ENCODE measurements around the gene TSPAN12. TPM values are rescaled to one million over a fixed set of nuclear protein-coding genes. Genes with fewer than 3 reads are reported as not detected.
A peak's percentile ranks its signal among the peaks of the same experiment; 100 is the strongest.

Gene TSPAN12
- total RNA-seq, 1 experiment from 2014 or later = 8.7 TPM

DNA sequence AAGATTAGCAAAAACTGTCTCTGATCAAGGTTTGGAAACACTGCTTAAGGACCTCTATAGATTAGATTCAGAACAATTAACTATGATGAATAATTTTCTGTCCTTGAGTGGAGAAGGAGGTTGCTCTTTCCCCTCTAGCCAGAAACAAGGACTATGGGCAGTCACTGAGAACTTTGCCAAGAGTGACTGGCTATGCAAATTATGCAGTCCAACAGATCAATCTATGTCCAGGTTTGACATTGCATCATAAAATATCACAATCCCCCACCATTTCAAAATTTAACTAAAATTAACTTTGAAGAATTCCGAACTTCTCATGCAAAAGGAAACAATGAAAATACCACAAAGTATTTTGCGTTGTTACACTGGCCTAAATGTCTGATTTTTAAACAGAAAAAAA is 50.6 kb downstream of the TSPAN12 start:
- Histone ChIP-seq H3K56ac (ENCODE audit: insufficient read length, low read depth, low read length) (no peak overlapping the region), H4K5ac (ENCODE audit: insufficient read length, low read depth, low read length) (no peak overlapping the region), H2BK12ac (ENCODE audit: insufficient read length, low read depth, low read length) (no peak overlapping the region), H3K27ac (ENCODE audit: insufficient read length, low read depth, low read length) (no peak overlapping the region), H3K23ac (ENCODE audit: insufficient read length, low read depth, low read length) (no peak overlapping the region), H3K79me1 (ENCODE audit: insufficient read depth, low read depth, low read length, poor library complexity, severe bottlenecking) (no peaks in the 10 kb centered on the region), H3K27me3 (ENCODE audit: insufficient read depth, low read length) (no peaks in the 10 kb centered on the region), H2BK20ac (ENCODE audit: low read depth, low read length, poor library complexity, severe bottlenecking) (no peak overlapping the region), H2AK5ac (ENCODE audit: insufficient read length, low read length) (no peak overlapping the region), H3K4me1 (ENCODE audit: insufficient read depth, low read length) (no peaks in the 10 kb centered on the region), H4K91ac (ENCODE audit: insufficient read length, low read depth, low read length) (no peak overlapping the region), H2BK120ac (ENCODE audit: low read depth, low read length, poor library complexity, severe bottlenecking) (no peak overlapping the region), H3K4me2 (ENCODE audit: insufficient read depth, insufficient read length, low read length) (no peak overlapping the region), H4K20me1 (ENCODE audit: control insufficient read depth, insufficient read depth, insufficient read length) (no peaks in the 10 kb centered on the region), H2BK15ac (ENCODE audit: low read depth, low read length) (no peak overlapping the region), H2BK5ac (ENCODE audit: insufficient read length, low read length) (no peak overlapping the region), H3K79me2 (ENCODE audit: insufficient read depth, low read length) (no peaks in the 10 kb centered on the region), H3K9me3 (ENCODE audit: control insufficient read depth, low read depth, low read length) (no peaks in the 10 kb centered on the region), H3T11ph (ENCODE audit: low read length) (no peak overlapping the region), H3K9ac (ENCODE audit: extremely low read depth, insufficient read length, low read length) (no peak overlapping the region), H3K23me2 (ENCODE audit: insufficient read length, low read depth, low read length, poor library complexity, severe bottlenecking) (no peaks in the 10 kb centered on the region), H4K8ac (replicated peaks; ENCODE audit: insufficient read length, low read depth, low read length) (no peak overlapping the region), H2AFZ (ENCODE audit: low read length) (no peak overlapping the region), H3K18ac (ENCODE audit: insufficient read length, low read depth, low read length) (no peak overlapping the region), H3K14ac (ENCODE audit: insufficient read depth, low read length) (no peak overlapping the region), H3K4ac (ENCODE audit: low read depth, low read length) (no peak overlapping the region)
- H3K27ac Mint-ChIP-seq = 0 out of 7 replicates have a peak overlapping the region, but pooled peaks of 1 of the 3 experiments have one; percentile 12
- DNase-seq = no peak
- no peaks in the 10 kb centered on the region for H3K36me3 Mint-ChIP-seq (ENCODE audit: insufficient read depth in 1 of 3, low read depth in 3 of 3)
- H3K4me3 Mint-ChIP-seq = no peak overlapping the region
- H3K9me3 Mint-ChIP-seq = no peaks in the 10 kb centered on the region
- TF ChIP-seq, protein P1, sequence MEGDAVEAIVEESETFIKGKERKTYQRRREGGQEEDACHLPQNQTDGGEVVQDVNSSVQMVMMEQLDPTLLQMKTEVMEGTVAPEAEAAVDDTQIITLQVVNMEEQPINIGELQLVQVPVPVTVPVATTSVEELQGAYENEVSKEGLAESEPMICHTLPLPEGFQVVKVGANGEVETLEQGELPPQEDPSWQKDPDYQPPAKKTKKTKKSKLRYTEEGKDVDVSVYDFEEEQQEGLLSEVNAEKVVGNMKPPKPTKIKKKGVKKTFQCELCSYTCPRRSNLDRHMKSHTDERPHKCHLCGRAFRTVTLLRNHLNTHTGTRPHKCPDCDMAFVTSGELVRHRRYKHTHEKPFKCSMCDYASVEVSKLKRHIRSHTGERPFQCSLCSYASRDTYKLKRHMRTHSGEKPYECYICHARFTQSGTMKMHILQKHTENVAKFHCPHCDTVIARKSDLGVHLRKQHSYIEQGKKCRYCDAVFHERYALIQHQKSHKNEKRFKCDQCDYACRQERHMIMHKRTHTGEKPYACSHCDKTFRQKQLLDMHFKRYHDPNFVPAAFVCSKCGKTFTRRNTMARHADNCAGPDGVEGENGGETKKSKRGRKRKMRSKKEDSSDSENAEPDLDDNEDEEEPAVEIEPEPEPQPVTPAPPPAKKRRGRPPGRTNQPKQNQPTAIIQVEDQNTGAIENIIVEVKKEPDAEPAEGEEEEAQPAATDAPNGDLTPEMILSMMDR (conservative IDR thresholded peaks at IDR 0.05) = no peak
- peaks cover 2 to 4% of the 10 kb centered on the region in 2 experiments; a peak in 2 of 4 replicates for H3K4me1 Mint-ChIP-seq
- no peaks in the 10 kb centered on the region for H3K27me3 Mint-ChIP-seq (ENCODE audit: low read depth)
- WGBS (ENCODE audit: extremely low coverage, insufficient read length, low lambda C conversion rate) = 100% methylated on average over 1 of the region's 2 CpGs
